KBM-7 (cell line): ENCODE results near the gene SLCO4A1.
"Not testable (repeated sequence)": the region's sequence is repeated elsewhere in the genome, so short reads cannot be mapped to it uniquely, and the experiment has no call there.

Source experiments
- DNase-seq: peaks from one replicate; pipeline ENCODE4 v3.0.0-alpha.2; 2015
- in situ Hi-C: fragments of 300-500 bp; cut with MboI; formaldehyde crosslinking; loops from 2 replicates; pipeline ENCODE4 v1.14.3; 2020; ENCODE audit warnings: low sequenced_read_pairs, low pct_unique_long_range_greater_than_20kb, mixed read lengths

The SLCO4A1 gene

GRCh38 chr20:62620625-62621024 is 21.7 kb upstream of the SLCO4A1 start:
- in situ Hi-C loops, result no loop called here
- no peak for DNase-seq

GRCh38 chr20:62621251-62622110 is 20.8 kb upstream of the SLCO4A1 start:
- in situ Hi-C loops, result no loop called here
- no peak for DNase-seq

GRCh38 chr20:62622178-62622876 is 20.0 kb upstream of the SLCO4A1 start:
- in situ Hi-C loops, result no loop called here
- DNase-seq, result no peak

- in situ Hi-C loops, result no loop called here
- DNase-seq, result no peak
These were observed 19.3 kb upstream of the SLCO4A1 start for GRCh38 chr20:62622877-62623487.

GRCh38 chr20:62623488-62624324 is 18.6 kb upstream of the SLCO4A1 start:
- in situ Hi-C loops, result no loop called here
- DNase-seq, result peak; percentile 95

GRCh38 chr20:62624325-62624690 is 18.0 kb upstream of the SLCO4A1 start:
- DNase-seq, result no peak
- in situ Hi-C loops, result no loop called here

GRCh38 chr20:62624719-62625453 is 17.4 kb upstream of the SLCO4A1 start:
- DNase-seq, result peak; percentile 70
- in situ Hi-C loops, result no loop called here

- in situ Hi-C loops, result no loop called here
These were observed 16.8 kb upstream of the SLCO4A1 start for GRCh38 chr20:62625516-62625915.

GRCh38 chr20:62625921-62626547 is 16.3 kb upstream of the SLCO4A1 start:
- in situ Hi-C loops, result no loop called here
- no peak for DNase-seq

More at GRCh38 chr20:62625516-62625915, 16.8 kb upstream of the SLCO4A1 start:
- no peak for DNase-seq

GRCh38 chr20:62627425-62627824 is 14.9 kb upstream of the SLCO4A1 start:
- in situ Hi-C loops, DNase-seq: not testable (repeated sequence)

GRCh38 chr20:62627901-62628612 is 14.2 kb upstream of the SLCO4A1 start:
- in situ Hi-C loops, result no loop called here
- peak; percentile 38 for DNase-seq

- no peak for DNase-seq
- in situ Hi-C loops, result no loop called here
These were observed 13.6 kb upstream of the SLCO4A1 start for GRCh38 chr20:62628691-62629090.

GRCh38 chr20:62629864-62630470 is 12.3 kb upstream of the SLCO4A1 start:
- DNase-seq, result no peak
- in situ Hi-C loops, result no loop called here

GRCh38 chr20:62631336-62632308 is 10.7 kb upstream of the SLCO4A1 start:
- no peak for DNase-seq
- in situ Hi-C loops, result no loop called here

- in situ Hi-C loops, result no loop called here
These were observed 9.7 kb upstream of the SLCO4A1 start for GRCh38 chr20:62632575-62633090.

More at GRCh38 chr20:62632575-62633090, 9.7 kb upstream of the SLCO4A1 start:
- DNase-seq, result no peak
